ENCODE data around the gene POLH.

Gene POLH

DNA sequence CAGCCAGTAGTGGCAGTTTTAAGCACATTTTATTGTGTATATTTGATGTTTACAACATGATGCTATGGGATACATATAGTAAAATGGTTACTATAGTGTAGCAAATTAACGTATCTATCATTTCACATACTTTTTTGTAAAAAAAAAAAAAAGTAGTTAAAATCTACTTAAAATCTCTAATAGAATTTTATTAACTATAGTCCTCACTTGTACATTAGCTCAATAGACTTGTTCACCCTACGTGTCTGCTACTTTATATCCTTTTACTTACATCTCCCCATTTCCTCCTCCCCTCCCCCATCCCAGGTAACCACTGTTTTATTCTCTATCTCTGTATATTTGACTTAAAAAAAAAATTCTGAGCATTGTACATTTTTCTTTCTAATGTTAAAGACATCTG is 30.0 kb downstream of the POLH start:
- DNase-seq (ENCODE audit: low read depth in 2 of 2) = no peak

DNA sequence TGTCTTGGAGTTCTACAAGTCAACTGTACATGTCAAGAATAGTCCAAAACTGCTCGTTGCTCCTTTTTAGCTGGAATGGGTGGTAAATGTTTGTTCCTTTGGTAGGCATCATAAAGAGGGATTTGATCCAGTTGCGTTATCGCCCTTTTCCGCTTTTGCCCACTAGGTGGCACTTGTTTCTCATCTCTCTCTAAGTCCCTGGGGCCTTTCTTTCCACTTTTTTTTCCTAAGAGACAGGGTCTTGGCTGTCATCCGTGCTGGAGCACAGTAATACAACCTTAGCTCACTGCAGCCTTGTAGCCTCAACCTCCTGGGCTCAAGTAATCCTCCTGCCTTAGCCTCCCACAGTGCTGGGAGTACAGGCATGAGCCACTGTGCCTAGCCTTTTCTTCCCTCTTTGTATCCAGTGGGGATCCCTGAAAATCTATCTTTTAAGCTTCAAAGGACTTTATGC is 32.4 kb downstream of the POLH start:
- peak; percentile 20 to 42 for DNase-seq (ENCODE audit: low read depth in 2 of 2)

DNA sequence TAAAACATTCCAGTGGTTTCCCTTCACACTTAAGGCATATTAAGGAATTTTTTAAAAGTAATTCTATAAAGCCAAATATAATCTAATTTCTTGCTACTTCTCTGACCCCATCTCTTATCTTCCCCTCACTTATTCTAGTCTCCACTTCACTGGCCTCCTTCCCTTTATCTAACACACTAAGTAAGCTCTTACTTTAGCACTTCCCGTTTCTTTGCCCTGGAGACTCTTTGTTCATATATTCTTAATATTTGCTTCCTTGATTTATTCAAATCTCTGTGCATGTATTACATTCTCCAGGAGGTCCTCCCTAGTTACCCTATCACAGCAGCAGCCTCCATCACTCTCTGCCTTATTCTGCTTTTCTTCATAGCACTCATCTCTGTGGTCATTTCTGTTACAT is 32.8 kb downstream of the POLH start:
- DNase-seq (ENCODE audit: low read depth in 2 of 2) = no peak

DNA sequence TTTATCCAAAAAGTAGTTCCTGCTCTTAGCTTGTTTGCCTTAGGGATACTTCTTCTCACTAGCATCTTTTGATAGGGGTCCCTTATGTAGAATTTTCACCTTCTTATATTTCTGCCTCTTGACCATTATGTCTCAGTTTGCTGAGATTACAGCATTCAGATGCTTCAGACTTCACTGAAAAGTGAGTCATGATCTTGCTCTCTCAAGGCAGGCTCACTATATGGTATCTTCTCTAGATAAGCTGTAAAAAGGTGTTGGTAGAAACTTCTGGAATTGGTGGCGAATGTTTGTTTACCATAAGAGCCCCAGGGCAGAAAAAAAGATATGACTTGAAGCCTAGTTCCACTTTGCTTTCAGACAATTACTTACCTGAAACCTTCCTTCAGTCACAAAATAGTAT is 33.4 kb downstream of the POLH start:
- no peak for DNase-seq (ENCODE audit: low read depth in 2 of 2)

DNA sequence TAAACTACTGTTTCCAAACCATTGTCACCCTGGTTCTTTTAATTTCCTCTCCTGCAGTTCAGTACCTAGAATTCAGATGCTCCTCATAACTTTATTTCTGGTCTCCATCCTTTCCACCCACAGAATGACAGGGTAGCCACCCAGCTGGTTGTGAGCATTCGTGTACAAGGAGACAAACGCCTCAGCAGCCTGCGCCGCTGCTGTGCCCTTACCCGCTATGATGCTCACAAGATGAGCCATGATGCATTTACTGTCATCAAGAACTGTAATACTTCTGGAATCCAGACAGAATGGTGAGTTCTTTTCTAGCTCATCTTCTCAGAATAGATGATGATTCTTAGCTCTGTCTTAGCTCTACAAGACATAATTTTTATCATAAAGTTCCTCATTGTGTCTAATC is 34.4 kb downstream of the POLH start:
- DNase-seq (ENCODE audit: low read depth in 2 of 2) = no peak

DNA sequence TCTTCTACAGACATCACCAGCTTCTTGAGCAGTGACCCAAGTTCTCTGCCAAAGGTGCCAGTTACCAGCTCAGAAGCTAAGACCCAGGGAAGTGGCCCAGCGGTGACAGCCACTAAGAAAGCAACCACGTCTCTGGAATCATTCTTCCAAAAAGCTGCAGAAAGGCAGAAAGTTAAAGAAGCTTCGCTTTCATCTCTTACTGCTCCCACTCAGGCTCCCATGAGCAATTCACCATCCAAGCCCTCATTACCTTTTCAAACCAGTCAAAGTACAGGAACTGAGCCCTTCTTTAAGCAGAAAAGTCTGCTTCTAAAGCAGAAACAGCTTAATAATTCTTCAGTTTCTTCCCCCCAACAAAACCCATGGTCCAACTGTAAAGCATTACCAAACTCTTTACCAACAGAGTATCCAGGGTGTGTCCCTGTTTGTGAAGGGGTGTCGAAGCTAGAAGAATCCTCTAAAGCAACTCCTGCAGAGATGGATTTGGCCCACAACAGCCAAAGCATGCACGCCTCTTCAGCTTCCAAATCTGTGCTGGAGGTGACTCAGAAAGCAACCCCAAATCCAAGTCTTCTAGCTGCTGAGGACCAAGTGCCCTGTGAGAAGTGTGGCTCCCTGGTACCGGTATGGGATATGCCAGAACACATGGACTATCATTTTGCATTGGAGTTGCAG is 37.9 kb downstream of the POLH start:
- DNase-seq (ENCODE audit: low read depth in 2 of 2) = no peak

DNA sequence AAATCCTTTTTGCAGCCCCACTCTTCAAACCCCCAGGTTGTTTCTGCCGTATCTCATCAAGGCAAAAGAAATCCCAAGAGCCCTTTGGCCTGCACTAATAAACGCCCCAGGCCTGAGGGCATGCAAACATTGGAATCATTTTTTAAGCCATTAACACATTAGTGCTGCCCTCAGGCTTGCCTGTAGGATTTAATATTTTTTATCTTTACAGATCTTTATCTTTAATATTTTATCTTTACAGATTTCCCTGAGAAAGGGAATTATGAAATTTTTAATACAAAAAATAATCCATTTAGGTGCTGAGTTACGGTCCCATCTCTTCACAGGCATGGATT is 38.4 kb downstream of the POLH start:
- no peak for DNase-seq (ENCODE audit: low read depth in 2 of 2)

DNA sequence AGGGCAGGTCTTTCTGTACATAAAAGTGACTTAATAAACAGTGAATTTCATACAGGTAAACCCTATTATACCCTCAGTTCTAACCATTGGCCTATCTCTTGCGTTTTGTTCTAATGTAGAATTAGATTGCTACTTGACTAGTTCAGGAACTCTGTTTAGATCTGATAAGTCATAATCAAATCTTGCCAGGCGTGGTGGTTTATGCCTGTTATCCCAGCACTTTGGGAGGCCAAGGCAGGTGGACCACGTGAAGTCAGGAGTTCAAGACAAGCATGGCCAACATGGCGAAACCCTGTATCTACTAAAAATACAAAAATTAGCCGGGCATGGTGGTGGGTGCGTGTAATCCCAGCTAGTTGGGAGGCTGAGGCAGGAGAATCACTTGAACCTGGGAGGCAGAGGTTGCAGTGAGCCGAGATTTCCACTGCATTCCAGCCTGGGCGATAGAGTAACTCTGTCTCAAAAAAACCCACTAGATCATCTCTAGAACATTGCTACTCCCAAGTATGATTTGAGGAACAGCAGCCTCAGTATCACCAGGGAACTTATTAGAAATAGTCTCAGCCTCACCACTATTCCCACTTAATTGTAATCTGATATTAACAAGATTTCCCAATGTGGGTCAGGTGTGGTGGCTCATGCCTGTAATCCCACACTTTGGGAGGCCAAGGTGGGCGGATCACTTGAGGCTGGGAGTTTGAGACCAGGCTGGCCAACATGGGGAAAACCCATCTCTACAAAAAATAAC is 40.9 kb downstream of the POLH start:
- DNase-seq (ENCODE audit: low read depth in 2 of 2) = no peak

DNA sequence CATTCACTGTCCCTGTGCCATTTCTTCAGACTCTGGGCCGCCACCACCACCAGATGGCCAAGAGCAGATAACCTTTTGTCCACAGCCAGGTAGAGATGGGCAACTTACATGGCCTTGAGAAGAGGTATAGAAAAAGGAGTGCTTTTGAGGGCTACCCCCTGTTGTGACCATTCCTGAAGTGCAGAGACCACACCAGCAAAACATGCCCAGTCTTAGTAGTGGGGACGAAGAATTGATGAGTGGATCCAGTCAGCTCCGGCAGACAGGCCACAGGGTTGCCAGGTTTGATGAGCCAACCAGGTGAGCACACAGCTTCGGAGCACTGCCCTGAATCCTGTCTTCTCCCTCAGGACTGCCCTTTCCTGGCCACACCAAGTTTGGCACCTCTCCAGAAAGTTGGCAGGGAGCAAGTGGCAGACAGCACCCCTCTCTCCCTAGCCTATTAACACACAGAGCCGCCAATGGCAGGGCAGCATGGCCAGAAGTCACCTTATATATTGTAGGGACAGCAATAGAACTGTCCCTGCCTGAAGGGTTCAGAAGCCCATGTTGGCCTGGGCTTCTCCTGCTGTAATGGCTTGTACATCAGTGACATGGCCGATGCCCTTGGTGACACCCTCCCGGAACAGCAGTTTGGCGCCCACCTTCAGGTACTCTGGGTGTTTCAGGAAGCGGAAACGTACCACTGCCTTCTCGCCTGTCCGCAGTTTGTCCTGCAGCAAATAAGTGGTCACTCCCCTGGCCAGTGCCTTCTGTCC is 45.3 kb downstream of the POLH start:
- DNase-seq (ENCODE audit: low read depth in 2 of 2) = no peak

DNA sequence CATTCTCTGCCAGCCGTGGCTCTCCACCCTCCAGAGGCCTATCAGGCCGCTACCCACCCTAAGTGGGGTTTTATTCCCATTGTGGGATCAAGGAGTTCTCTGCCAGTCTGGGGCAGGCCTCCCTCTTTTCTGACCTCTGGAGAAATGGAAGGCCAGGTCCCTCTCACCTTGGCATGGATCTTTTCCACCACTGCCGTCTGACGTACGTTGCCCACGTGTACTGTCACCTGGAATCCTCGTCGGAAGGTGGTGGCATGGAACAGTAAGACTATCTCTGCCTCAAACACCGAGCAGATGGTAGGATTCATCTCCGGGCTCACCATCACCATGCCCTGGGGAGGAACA is 45.8 kb downstream of the POLH start:
- DNase-seq (ENCODE audit: low read depth in 2 of 2) = no peak

DNA sequence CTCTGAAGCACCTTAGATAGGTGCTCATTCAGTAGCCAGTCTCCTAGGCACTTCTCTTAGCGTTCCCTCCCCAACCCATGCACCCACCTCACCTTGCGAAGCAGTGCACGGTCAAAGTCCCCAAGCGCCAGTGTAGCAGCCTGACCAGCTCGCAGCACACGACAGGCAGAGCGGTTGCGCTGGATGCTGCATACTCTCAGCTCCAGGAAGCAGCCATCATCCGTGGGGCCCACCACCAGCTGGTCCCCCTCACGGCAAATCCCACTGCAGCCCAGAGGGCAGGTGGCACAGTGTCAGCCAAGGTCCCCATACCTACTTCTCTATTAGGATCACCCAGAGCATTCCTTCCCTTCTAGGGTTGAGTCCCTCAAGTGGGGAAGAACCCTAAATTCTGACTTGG is 46.6 kb downstream of the POLH start:
- DNase-seq (ENCODE audit: low read depth in 2 of 2) = no peak

DNA sequence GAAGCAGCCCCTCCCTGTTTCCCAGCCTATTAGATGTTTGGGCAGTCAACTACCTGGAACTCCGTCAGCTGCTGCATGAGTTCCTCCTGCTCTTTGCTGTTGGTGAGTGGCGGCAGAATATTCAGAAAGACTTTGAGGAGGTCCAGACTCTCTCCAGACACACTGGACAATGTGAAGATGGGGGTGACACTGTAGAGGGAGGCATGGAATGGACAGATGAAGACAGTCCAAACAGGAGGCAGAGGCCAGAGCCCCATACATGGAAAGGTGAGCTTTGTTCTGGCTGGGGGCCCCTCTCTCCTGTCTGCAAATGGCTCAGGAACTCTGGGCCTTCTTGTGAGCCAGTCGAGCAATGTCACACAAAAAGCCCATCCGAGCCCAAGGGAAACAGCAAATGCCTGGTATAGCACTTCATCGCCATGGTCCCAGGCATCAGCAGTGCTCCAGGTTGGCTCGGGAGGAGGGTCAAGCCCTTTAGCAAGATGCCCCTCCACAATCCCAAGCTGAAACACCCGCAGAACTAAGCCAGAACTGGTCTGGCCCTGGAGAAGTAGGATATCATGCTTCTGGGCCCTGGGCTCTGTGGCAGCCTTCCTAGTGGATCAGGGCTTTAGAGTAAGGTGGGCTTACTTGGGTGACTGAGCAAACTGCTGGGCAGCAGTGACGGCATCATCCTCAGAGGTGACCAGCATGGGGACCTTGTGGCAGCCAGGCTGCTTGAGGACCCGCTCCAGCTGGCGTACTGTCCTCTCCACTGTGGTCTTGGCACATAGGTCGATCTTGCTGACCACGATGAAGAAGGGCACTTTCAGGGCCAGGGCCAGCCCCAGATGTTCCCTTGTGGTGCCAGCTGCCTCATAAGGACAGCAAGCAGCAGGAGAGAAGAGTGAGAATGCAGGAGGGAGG is 48.1 kb downstream of the POLH start:
- no peak for DNase-seq (ENCODE audit: low read depth in 2 of 2)

DNA sequence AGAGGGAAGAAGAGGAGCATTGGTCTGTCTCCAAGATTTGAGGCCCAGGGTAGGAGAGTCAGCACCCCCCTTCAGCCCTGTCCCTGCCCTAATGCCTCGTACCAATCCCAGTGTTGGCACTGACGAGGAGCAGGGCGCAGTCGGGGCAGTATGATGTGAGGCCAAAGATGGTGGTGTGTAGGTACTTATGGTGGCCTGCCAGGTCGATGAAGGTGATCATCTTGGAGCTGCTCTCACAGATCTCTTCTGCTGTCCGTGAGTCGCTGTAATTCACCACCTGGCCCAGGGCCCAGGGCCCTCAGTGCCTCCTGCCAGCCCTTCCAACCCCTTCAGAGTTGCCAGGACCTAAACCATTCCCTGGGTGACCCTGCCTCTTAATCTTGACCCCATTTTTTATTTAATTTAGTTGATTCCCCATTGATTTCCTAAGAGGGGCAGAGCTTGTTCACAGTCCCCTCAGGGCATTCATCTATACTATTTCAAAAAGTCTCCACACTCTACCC is 48.9 kb downstream of the POLH start:
- no peak for DNase-seq (ENCODE audit: low read depth in 2 of 2)

DNA sequence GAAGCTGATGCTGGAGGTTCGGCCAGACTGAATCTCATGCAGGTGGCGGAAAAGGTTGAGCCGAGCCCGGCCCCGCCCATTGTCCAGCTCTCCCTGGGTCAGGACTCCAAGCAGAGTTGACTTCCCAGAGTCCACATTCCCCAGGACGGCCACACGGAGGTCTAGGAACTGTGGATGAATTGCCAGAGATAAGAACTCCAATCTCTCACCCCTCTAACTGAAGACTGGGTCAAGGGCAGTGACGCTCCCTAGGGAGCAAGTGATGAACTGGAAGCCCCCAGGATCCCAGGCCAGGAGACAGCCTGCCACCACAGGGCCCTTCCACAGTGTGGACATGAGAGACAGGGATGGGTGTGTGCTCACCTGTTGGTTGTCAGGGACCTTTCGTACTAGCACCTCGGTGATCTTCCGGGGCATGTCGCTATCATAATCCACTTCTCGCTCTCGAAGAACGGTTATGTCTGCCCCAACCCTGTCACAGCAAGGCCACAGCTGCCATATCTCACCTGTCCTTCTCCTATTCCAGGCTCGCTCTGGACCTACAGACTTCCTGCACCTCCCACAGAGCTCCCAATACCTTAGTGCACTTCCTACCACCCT is 49.5 kb downstream of the POLH start:
- DNase-seq (ENCODE audit: low read depth in 2 of 2) = no peak

DNA sequence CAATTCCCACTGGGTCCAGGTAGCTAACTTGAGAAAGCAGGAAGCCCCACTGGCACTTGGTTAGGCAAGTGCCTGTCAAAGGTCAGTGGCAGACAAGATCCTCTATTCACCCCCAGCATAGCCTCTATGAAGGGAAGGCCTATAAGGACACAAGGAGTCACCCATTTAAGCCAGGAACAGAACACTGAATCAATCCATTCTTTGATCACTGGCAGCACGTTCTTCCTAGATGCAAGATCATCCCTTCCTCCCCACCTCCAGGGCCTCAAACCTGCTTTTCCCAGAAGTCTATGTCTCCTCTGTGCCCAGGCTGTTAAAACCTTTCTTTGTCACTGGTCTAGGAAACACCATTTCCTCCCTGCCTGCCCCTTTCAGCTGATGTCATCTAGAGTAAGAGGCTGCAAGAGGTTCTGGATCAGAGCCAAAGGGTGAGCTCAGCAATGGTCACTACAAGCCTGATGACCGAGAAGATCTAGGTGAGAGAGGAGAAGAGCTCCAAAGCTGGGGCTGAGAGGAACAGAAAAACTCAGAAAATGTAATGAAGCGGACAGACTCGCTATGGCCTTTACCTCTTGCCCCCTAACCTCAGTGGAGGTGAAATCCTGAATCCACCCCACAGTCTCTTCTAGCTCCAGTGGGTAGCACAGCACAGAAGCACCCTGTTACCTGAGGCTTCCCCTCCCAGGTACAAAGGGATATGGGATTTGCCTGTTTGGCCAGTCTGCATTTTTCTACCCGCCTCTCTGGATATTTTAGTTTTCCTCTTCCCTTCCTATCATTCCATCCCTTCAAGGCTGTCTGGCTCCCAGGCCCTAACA is 51.2 kb downstream of the POLH start:
- no peak for DNase-seq (ENCODE audit: low read depth in 2 of 2)

DNA sequence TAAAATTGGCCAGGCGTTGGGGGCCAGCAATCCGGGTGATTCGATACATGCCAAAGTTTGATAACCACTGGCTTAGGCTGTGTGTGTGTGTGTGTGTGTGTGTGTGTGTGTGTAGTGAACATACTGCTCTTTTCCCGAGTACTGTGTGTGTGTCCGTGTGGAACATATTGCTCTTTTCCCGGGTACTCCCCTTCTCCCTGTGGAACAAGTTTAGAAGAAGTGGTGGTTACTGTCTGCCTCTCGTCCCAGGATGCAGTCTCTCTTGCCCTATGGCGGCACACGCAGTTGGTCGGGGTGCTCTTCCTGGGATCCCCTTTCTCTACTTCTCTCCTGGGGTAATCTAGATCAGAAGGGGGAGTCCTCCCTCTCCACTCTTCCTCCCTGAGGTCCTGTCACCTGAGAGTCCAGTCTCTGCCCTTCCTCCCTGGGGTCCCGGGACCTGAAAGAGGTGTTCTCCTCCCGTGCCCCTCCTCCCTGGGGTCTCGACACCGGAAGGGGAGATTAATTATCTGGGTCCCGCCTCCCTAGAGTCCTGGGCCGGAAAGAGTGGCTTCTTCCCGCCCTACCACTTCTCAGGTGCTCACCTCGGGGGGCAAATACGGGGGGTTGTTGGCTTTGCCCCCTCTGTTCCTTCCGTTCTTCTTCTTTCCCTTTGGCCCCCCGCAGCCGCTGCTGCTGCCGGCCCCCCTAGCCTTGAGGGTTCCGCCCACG is 52.6 kb downstream of the POLH start:
- peak; percentile 14 to 15 for DNase-seq (ENCODE audit: low read depth in 2 of 2)

DNA sequence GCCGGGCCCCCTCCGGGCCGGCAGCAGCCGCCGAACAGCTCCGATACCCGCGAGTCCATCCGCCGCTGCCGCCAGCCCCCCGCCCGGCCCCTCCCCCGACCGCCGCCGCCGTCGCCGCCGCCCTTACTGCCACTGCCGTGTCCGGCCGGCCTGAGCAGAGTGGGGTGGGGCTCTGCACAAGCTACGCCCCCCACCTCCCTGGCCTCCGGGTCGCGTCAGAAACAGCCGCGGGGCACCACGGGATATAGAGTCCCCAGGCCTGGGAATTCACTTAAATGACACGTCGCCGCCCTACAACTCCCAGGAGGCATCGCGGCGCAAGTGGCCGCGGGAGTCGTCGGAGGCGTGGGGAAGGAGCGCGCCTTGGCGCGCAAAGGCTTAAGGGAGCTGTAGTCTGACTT is 53.1 kb downstream of the POLH start, which contains the start of gene GTPBP2:
GTPBP2 (minus strand) TSS at position 161 of the 401 bp plus-strand sequence; CDS start at position 59, 102 bp downstream.
- peak; percentile 88 to 93 for DNase-seq (ENCODE audit: low read depth in 2 of 2)

DNA sequence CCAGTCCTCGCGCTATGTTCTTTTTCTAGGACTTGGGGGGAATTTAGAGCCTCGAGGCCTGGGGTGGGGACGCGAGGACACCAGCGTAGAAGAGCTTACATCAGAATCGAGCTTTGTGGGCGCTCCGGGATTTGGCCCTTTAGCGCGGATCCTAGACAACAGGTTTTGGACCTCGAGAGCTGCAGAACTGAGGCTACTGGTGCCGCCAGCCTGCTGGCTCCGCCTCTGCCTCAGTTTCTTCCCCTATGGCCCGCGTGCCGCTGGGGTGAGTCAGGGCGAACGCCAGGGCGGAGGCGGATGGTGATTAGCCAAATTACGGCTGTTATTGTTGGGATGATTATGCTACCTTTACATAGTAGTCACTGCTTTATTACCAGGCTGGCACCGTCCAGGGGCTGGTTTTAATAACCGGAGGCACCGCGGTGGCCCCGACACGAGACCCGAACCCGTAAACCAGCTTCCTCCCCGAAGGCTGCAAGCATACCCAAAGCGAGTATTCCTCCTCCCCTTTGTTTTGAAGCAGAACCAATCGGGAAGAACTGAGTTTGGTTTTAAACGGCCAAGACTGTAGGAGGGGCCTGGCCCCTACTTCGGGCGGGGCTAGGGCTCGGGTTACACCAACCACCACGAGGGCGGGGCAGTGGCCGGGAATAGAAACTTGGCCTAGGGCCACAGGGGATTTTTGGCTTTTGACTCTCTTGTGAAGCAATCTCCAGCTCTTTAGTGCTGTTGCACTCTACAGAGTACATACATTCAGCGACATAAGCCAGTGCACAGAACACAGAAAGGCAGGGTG is 53.7 kb downstream of the POLH start:
- DNase-seq (ENCODE audit: low read depth in 2 of 2) = peak; percentile 72 to 77
